ENCODE measurements around the gene SIK3.

DNA sequence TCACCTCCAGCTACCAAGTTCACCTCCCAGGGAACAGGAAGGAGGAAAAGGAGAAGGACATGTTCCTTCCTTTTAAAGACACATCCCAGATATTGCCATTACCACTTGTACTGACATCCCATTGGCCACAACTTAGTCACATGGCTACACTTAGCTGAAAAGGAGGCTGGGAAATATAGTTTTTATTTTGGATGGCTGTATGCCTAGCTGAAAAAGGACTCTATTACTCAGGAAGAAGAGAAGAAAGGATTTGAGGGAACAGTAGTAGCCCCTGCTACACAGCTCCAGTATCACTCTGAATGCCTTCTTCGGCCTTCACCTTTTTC lies 304.5 kb downstream of the SIK3 start:
- TF ChIP-seq EZH2 (IDR thresholded peaks at IDR 0.05; ENCODE audit: borderline replicate concordance, low read depth, low read length, severe bottlenecking): no peak
- TF ChIP-seq POLR2AphosphoS5 (IDR thresholded peaks at IDR 0.05; ENCODE audit: insufficient read depth, low read depth, low read length): no peak
- no peak for TF ChIP-seq POLR2A (IDR thresholded peaks at IDR 0.05; ENCODE audit: low read depth, low read length)
- TF ChIP-seq, protein P1, sequence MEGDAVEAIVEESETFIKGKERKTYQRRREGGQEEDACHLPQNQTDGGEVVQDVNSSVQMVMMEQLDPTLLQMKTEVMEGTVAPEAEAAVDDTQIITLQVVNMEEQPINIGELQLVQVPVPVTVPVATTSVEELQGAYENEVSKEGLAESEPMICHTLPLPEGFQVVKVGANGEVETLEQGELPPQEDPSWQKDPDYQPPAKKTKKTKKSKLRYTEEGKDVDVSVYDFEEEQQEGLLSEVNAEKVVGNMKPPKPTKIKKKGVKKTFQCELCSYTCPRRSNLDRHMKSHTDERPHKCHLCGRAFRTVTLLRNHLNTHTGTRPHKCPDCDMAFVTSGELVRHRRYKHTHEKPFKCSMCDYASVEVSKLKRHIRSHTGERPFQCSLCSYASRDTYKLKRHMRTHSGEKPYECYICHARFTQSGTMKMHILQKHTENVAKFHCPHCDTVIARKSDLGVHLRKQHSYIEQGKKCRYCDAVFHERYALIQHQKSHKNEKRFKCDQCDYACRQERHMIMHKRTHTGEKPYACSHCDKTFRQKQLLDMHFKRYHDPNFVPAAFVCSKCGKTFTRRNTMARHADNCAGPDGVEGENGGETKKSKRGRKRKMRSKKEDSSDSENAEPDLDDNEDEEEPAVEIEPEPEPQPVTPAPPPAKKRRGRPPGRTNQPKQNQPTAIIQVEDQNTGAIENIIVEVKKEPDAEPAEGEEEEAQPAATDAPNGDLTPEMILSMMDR (IDR thresholded peaks at IDR 0.05; ENCODE audit: extremely low read depth in 1 of 2, insufficient read depth in 1 of 2, low read depth in 1 of 2, low read length in 2 of 2): no peak

Data from endothelial cell of umbilical vein (primary cell).